ENCODE results near the gene CAV1. TPM values are rescaled to one million over a fixed set of nuclear protein-coding genes. Genes with fewer than 3 reads are reported as not detected.

CAV1 gene
- total and polyA plus RNA-seq, 2 donors (not counting 1 experiment from before 2014, with no cell fraction given) = 461 to 1,245 TPM

DNA sequence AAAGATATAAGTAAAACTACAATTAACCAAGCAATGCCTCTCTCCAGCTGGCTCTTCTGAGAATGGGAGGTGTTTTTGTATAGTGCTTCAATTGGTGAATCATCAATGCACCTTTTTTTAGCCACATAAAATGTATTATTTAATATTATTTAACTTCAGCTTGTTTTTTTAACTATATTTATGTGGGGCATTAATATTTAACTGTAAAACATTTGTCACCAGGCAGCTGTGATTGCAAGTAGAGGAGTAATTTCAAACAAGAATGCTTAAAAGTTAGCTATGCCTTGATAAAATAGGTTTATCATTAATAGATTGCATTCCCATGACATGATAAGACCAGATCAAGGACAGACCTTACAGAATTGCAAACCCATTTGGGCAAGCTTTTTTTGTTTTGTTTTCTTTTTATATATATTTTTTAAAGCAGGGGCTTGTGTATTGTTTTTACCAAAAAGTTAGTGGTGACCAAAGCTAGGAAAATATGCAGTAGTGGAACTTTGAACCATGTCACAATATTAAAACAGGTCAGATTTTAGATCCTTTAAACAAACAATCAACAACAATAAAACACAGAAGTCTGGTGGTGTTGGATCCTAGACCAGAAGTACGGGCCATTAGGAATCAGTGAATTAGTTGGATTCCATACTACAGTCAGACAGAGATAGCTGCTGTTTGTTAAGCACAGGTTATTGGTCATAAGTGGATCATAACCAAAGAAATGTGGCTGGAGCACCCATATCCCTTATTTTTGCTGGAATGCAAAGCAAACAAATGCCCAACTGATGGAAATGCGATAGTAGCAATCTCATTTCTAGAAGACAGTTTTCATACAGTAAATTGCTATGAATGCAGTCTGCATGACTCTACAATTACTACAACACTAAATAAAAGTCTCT lies 22.4 kb upstream of the CAV1 start:
- H3K9me3 ChIP-seq (ENCODE audit: control insufficient read depth, insufficient read depth, low read depth, low read length) = no peaks in the 10 kb centered on the region
- H3K27ac ChIP-seq (ENCODE audit: insufficient read depth, low read length) = no peak overlapping the region
- H3K4me3 ChIP-seq (replicated peaks in 1 of 4; ENCODE audit: control extremely low read depth in 1 of 4, insufficient read depth in 1 of 4, low read depth in 3 of 4, low read length in 4 of 4) = peak overlapping the region in 3 of 4 experiments; percentile 72 to 93 (median 84)
- no peak for TF ChIP-seq EZH2 (IDR thresholded peaks at IDR 0.05; ENCODE audit: low read length, missing control alignments)
- TF ChIP-seq, protein P1, sequence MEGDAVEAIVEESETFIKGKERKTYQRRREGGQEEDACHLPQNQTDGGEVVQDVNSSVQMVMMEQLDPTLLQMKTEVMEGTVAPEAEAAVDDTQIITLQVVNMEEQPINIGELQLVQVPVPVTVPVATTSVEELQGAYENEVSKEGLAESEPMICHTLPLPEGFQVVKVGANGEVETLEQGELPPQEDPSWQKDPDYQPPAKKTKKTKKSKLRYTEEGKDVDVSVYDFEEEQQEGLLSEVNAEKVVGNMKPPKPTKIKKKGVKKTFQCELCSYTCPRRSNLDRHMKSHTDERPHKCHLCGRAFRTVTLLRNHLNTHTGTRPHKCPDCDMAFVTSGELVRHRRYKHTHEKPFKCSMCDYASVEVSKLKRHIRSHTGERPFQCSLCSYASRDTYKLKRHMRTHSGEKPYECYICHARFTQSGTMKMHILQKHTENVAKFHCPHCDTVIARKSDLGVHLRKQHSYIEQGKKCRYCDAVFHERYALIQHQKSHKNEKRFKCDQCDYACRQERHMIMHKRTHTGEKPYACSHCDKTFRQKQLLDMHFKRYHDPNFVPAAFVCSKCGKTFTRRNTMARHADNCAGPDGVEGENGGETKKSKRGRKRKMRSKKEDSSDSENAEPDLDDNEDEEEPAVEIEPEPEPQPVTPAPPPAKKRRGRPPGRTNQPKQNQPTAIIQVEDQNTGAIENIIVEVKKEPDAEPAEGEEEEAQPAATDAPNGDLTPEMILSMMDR (conservative IDR thresholded peaks at IDR 0.05 in 1 of 2, IDR thresholded peaks at IDR 0.05 in 1 of 2; ENCODE audit: low read depth in 1 of 2, low read length in 2 of 2) = no peak
- peak overlapping the region; percentile 90 for H3K4me2 ChIP-seq (ENCODE audit: extremely low read depth, insufficient read depth, low read length)
- no peaks in the 10 kb centered on the region for H4K20me1 ChIP-seq (ENCODE audit: control insufficient read depth, extremely low read depth, insufficient read depth, low read length)
- peaks cover 5% of the 10 kb centered on the region for H3K36me3 ChIP-seq (ENCODE audit: control insufficient read depth, insufficient read depth, low read length)
- H3K9ac ChIP-seq (ENCODE audit: insufficient read depth, low read length) = no peak overlapping the region
- H3K79me2 ChIP-seq (ENCODE audit: control insufficient read depth, insufficient read depth, low read length) = peaks cover 56% of the 10 kb centered on the region
- peaks cover 5% of the 10 kb centered on the region for H3K4me1 ChIP-seq (ENCODE audit: control insufficient read depth, extremely low read depth, insufficient read depth, low read length)
- H3K27me3 ChIP-seq (ENCODE audit: control insufficient read depth, insufficient read depth, low read length) = no peaks in the 10 kb centered on the region
- no peak for DNase-seq (ENCODE audit: low read depth in 2 of 2)
- H2AFZ ChIP-seq (ENCODE audit: low read length) = no peak overlapping the region

DNA sequence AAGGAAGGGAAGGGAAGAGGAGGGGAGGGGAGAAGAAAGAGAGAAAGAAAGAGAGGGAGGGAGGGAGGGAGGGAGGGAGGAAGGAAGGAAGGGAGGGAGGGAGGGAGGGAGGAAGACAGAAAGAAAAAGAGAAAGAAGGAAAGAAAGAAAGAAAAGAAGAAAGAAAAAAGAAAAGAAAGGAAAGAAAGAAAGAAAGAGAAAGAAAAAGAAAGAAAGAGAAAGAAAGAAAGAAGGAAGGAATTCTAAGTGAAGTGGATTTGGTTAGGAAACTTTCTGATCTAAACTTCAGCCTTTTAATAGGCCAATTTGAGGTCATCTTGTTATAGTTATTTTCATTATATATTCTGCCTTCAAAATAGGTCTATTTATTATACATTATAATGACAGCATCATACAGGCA lies 21.0 kb upstream of the CAV1 start:
- no peaks in the 10 kb centered on the region for H4K20me1 ChIP-seq (ENCODE audit: control insufficient read depth, extremely low read depth, insufficient read depth, low read length)
- H3K27me3 ChIP-seq (ENCODE audit: control insufficient read depth, insufficient read depth, low read length) = no peaks in the 10 kb centered on the region
- H3K4me2 ChIP-seq (ENCODE audit: extremely low read depth, insufficient read depth, low read length) = no peak overlapping the region
- H3K4me3 ChIP-seq (replicated peaks in 1 of 4; ENCODE audit: control extremely low read depth in 1 of 4, insufficient read depth in 1 of 4, low read depth in 3 of 4, low read length in 4 of 4) = no peak overlapping the region
- peaks cover 5% of the 10 kb centered on the region for H3K4me1 ChIP-seq (ENCODE audit: control insufficient read depth, extremely low read depth, insufficient read depth, low read length)
- H3K36me3 ChIP-seq (ENCODE audit: control insufficient read depth, insufficient read depth, low read length) = peaks cover 5% of the 10 kb centered on the region
- no peaks in the 10 kb centered on the region for H3K9me3 ChIP-seq (ENCODE audit: control insufficient read depth, insufficient read depth, low read depth, low read length)
- no peak overlapping the region for H3K9ac ChIP-seq (ENCODE audit: insufficient read depth, low read length)
- TF ChIP-seq, protein P1 (conservative IDR thresholded peaks at IDR 0.05 in 1 of 2, IDR thresholded peaks at IDR 0.05 in 1 of 2; ENCODE audit: low read depth in 1 of 2, low read length in 2 of 2) = no peak
- no peak for TF ChIP-seq EZH2 (IDR thresholded peaks at IDR 0.05; ENCODE audit: low read length, missing control alignments)
- H3K79me2 ChIP-seq (ENCODE audit: control insufficient read depth, insufficient read depth, low read length) = peaks cover 56% of the 10 kb centered on the region
- H2AFZ ChIP-seq (ENCODE audit: low read length) = no peak overlapping the region
- no peak overlapping the region for H3K27ac ChIP-seq (ENCODE audit: insufficient read depth, low read length)
- DNase-seq (ENCODE audit: low read depth in 2 of 2) = no peak

DNA sequence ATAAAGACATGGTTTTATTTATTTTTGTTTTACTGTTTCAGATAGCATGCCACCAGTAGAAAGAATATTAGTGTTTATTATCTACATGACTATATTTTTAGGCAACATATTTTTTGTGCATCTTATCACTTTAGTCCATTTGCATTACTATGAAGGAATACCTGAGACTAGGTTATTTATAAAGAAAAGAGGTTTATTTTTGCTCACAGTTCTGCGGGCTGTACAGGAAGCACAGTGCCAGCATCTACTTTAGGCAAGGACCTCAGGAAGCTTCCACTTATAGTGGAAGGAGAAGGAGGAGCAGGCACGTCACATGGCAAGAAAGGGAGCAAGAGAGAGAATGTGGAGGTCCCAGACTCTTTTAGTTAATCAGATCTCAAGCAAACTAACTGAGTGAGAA lies 19.6 kb upstream of the CAV1 start:
- H3K4me2 ChIP-seq (ENCODE audit: extremely low read depth, insufficient read depth, low read length) = no peak overlapping the region
- H3K4me1 ChIP-seq (ENCODE audit: control insufficient read depth, extremely low read depth, insufficient read depth, low read length) = peaks cover 5% of the 10 kb centered on the region

More for the DNA sequence above, 19.6 kb upstream of the CAV1 start:
- Histone ChIP-seq H4K20me1 (ENCODE audit: control insufficient read depth, extremely low read depth, insufficient read depth, low read length) (no peaks in the 10 kb centered on the region), H3K79me2 (ENCODE audit: control insufficient read depth, insufficient read depth, low read length) (peaks cover 52% of the 10 kb centered on the region), H3K9ac (ENCODE audit: insufficient read depth, low read length) (no peak overlapping the region), H3K4me3 (replicated peaks in 1 of 4; ENCODE audit: control extremely low read depth in 1 of 4, insufficient read depth in 1 of 4, low read depth in 3 of 4, low read length in 4 of 4) (no peak overlapping the region), H3K9me3 (ENCODE audit: control insufficient read depth, insufficient read depth, low read depth, low read length) (no peaks in the 10 kb centered on the region), H3K27ac (ENCODE audit: insufficient read depth, low read length) (no peak overlapping the region), H3K36me3 (ENCODE audit: control insufficient read depth, insufficient read depth, low read length) (peaks cover 5% of the 10 kb centered on the region), H2AFZ (ENCODE audit: low read length) (no peak overlapping the region), H3K27me3 (ENCODE audit: control insufficient read depth, insufficient read depth, low read length) (no peaks in the 10 kb centered on the region)
- DNase-seq (ENCODE audit: low read depth in 2 of 2) = no peak
- no peak for TF ChIP-seq EZH2 (IDR thresholded peaks at IDR 0.05; ENCODE audit: low read length, missing control alignments)
- TF ChIP-seq, protein P1 (conservative IDR thresholded peaks at IDR 0.05 in 1 of 2, IDR thresholded peaks at IDR 0.05 in 1 of 2; ENCODE audit: low read depth in 1 of 2, low read length in 2 of 2) = no peak

Measured in fibroblast of lung (primary cell).